Measurements from ENCODE around the gene SUMF2.
"Not testable (repeated sequence)": the region's sequence is repeated elsewhere in the genome, so short reads cannot be mapped to it uniquely, and the experiment has no call there.

SUMF2 gene

GRCh38 chr7:56107954-56108258, 43.8 kb downstream of the SUMF2 start:
- DNase-seq = no peak

GRCh38 chr7:56110611-56111010, 46.5 kb downstream of the SUMF2 start:
- no peak for DNase-seq

- not testable (repeated sequence) for DNase-seq
These were observed 48.2 kb downstream of the SUMF2 start for GRCh38 chr7:56112244-56112643.

- no peak for DNase-seq
These were observed 51.9 kb downstream of the SUMF2 start, which contains the start of gene NUPR2 for GRCh38 chr7:56115852-56116538. NUPR2 (minus strand) TSS chr7:56116417; CDS start chr7:56116314, 103 bp downstream.

- no peak for DNase-seq
These were observed 57.4 kb downstream of the SUMF2 start for GRCh38 chr7:56121440-56121839.

GRCh38 chr7:56124981-56125380, 60.9 kb downstream of the SUMF2 start:
- DNase-seq = no peak

GRCh38 chr7:56125831-56126230, 61.7 kb downstream of the SUMF2 start:
- DNase-seq = no peak

GRCh38 chr7:56127241-56127975, 63.3 kb downstream of the SUMF2 start:
- no peak for DNase-seq

Measured in stimulated activated CD4-positive, alpha-beta T cell treated with anti-CD3 and anti-CD28 coated beads, Interleukin-4, amount 100 ng/mL, for 1 hour (primary cell).